AG04449 (cell line): Measurements from ENCODE around the gene PYCR2.

ENCODE experiments used
- CTCF ChIA-PET: fragments of 350-600 bp; formaldehyde crosslinking; extraction: SDS; loops from one replicate; lab custom pipeline; 2021; ENCODE audit warnings: antibody characterized with exemption; lab: Yijun Ruan, JAX
- POLR2A ChIA-PET: fragments of 400-600, 350-600 bp; formaldehyde crosslinking; extraction: SDS; loops from one replicate; lab custom pipeline; 2020; ENCODE audit warnings: antibody characterized with exemption, inconsistent platforms; lab: Yijun Ruan, JAX
- DNase-seq: peaks from one replicate; pipeline ENCODE4 v3.0.0-alpha.2; 2010; ENCODE audit warnings: low read depth, low spot score
- H3K4me3 ChIP-seq: 2 replicates; pipeline ENCODE4 v1.5.1; 2011; ENCODE audit warnings: low read depth, mild to moderate bottlenecking, control low read depth, low read length
- TF ChIP-seq, protein P1 (sequence below): IDR thresholded peaks from one replicate; pipeline ENCODE4 v1.5.1; 2011; ENCODE audit warnings: mild to moderate bottlenecking, moderate library complexity, low read length, control low read depth, inconsistent platforms; ENCODE audit not compliant: insufficient read depth; ENCODE audit errors: missing control alignments

Gene PYCR2

DNA sequence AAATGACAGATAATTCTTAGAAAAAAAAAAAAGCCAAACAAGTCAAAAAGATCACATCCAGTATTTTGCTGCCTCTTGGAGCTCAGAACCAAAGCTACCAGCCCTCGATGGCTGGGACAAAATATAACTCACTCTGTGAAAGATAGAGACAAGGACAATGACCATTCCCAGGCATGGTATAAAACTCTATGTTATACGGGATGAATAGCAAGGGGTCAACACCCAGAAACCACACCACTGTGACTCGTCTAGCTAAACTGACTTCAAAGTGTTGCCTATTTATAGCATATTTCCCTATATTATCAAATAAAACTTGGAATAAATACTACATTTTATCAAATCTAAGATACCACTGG, 52.0 kb downstream of the PYCR2 start:
- DNase-seq: no peak
- no peak overlapping the region for H3K4me3 ChIP-seq
- CTCF ChIA-PET: interaction anchor here (1.3 to 1.5 kb wide), 2 partner anchors 41 to 397 kb away, joined by 3 to 8 read pairs; no protein-coding TSS in a partner anchor
- POLR2A ChIA-PET: interaction anchor here (0.8 kb wide), 1 partner anchor 11 kb away, joined by 3 read pairs; the partner anchor contains the start of gene TMEM63A
- TF ChIP-seq, protein P1, sequence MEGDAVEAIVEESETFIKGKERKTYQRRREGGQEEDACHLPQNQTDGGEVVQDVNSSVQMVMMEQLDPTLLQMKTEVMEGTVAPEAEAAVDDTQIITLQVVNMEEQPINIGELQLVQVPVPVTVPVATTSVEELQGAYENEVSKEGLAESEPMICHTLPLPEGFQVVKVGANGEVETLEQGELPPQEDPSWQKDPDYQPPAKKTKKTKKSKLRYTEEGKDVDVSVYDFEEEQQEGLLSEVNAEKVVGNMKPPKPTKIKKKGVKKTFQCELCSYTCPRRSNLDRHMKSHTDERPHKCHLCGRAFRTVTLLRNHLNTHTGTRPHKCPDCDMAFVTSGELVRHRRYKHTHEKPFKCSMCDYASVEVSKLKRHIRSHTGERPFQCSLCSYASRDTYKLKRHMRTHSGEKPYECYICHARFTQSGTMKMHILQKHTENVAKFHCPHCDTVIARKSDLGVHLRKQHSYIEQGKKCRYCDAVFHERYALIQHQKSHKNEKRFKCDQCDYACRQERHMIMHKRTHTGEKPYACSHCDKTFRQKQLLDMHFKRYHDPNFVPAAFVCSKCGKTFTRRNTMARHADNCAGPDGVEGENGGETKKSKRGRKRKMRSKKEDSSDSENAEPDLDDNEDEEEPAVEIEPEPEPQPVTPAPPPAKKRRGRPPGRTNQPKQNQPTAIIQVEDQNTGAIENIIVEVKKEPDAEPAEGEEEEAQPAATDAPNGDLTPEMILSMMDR: no peak

DNA sequence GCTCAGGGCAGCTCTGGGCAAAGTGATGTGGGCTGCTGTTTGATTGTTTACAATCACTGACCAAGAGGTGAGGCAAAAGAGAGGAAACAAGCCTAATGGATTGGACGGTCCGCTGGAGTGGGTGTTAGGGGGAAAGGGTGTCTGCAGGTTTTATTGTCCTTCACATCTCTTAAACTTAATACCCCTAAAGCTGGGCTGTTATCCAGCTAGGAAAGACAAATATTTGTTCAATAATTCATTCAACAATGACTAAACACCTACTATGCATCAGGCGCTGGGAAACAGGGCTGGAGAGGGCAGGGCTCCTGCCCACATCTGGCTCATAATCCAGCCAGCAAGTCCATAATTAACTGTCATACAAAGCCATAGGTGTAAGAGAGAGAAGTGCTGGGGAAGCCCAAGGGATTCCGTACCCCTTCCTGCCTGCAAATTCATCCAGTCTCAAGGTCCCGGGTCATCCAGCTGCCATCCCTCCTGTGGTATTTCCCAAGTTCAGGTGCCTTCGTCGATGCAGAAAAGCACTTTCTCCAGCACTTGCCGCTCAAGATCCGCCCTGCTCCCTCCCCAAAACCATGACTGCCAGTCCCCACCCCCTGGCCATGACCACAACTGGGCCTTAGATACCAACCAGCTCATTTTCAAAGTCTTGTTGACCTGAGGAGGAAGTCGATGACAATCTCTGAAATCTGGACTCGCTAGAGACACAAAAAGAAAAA, 52.5 kb downstream of the PYCR2 start:
- TF ChIP-seq, protein P1: no peak
- DNase-seq: no peak
- POLR2A ChIA-PET: no interaction called here
- no peak overlapping the region for H3K4me3 ChIP-seq
- CTCF ChIA-PET: interaction anchor here (1.2 to 3.1 kb wide), 7 partner anchors 10 to 396 kb away, joined by 3 to 16 read pairs (median 5); partner anchors contain the start of gene TMEM63A

- ChIA-PET POLR2A (no interaction called here), CTCF (interaction anchor here (1.2 to 3.1 kb wide), 8 partner anchors 9 to 396 kb away, joined by 3 to 16 read pairs (median 6); partner anchors contain the start of gene TMEM63A)
- no peak overlapping the region for H3K4me3 ChIP-seq
- TF ChIP-seq, protein P1: no peak
- no peak for DNase-seq
These were observed 53.1 kb downstream of the PYCR2 start for GRCh38 chr1:225870911-225871310.
